Measurements from ENCODE around the gene KNSTRN.

DNA sequence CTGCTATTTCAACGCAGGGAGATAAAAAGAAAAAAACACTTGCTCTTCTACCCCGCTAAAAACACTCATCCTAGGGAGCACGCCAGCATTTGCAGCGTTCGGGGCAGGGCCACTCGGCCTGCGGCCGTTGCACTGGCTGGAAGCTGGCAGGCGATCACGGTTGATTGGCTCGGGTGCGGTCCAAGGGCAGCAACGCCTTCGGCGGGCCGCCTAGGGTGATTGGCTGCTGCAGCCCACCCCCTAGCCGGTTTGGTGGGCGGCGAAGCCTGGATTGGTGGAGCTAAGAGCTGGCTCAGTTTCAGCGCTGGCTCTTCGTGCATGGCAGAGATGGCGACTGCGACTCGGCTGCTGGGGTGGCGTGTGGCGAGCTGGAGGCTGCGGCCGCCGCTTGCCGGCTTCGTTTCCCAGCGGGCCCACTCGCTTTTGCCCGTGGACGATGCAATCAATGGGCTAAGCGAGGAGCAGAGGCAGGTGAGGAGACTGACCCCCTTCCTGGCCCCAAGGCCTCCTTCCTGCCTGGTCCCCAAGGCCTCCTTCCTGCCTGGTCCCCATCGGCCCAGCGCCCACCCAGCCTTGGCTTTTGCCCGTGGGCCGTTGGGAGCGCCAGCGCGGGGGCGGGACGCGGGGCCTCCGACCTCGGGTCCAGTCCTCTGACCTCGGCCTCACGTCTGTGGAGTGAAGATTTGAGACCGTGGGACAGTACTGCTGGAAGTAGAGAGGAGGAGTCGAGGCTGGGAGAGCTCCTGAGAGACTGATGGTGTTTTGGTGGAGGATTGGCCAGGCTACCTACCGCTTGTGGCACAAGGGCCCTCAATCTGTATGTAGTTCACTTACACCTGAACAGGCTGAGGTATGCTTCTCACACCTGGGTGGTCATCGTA, 23.2 kb downstream of the KNSTRN start, which contains the start of gene IVD:
- TF ChIP-seq, protein P1, sequence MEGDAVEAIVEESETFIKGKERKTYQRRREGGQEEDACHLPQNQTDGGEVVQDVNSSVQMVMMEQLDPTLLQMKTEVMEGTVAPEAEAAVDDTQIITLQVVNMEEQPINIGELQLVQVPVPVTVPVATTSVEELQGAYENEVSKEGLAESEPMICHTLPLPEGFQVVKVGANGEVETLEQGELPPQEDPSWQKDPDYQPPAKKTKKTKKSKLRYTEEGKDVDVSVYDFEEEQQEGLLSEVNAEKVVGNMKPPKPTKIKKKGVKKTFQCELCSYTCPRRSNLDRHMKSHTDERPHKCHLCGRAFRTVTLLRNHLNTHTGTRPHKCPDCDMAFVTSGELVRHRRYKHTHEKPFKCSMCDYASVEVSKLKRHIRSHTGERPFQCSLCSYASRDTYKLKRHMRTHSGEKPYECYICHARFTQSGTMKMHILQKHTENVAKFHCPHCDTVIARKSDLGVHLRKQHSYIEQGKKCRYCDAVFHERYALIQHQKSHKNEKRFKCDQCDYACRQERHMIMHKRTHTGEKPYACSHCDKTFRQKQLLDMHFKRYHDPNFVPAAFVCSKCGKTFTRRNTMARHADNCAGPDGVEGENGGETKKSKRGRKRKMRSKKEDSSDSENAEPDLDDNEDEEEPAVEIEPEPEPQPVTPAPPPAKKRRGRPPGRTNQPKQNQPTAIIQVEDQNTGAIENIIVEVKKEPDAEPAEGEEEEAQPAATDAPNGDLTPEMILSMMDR (conservative IDR thresholded peaks at IDR 0.05 in 1 of 2, IDR thresholded peaks at IDR 0.05 in 1 of 2; ENCODE audit: low read depth in 1 of 2, low read length in 2 of 2), result no peak
- TF ChIP-seq EZH2 (IDR thresholded peaks at IDR 0.05; ENCODE audit: low read length, missing control alignments), result no peak
